HepG2 (cell line): Measurements from ENCODE around the gene TTK. TPM values are rescaled to one million over a fixed set of nuclear protein-coding genes. Genes with fewer than 3 reads are reported as not detected.

Source experiments
- ATAC-seq: fragments of 200-7000 bp; cut with Tn5 transposase; 3 replicates; pipeline ENCODE4 v1.9.1; 2020; ENCODE audit warnings: mild to moderate bottlenecking, moderate library complexity
- BruUV-seq: library from RNA; stranded (reverse); fragments of 400-500 nt; replicated peaks from 2 replicates; lab custom pipeline; 2021; lab: Mats Ljungman, UMichigan
- CTCF ChIA-PET: fragments of 300-600 bp; formaldehyde crosslinking; extraction: SDS; loops from one replicate; lab custom pipeline; 2021; ENCODE audit warnings: low total read pairs, inconsistent platforms, low intra/inter-chr PET ratio; lab: Yijun Ruan, JAX
- POLR2A ChIA-PET: fragments of 350-600 bp; sonication (Branson Sonifier 250); formaldehyde crosslinking; loops from one replicate; lab custom pipeline; 2020; ENCODE audit warnings: antibody characterized with exemption, inconsistent platforms; lab: Yijun Ruan, JAX
- DNase-seq: peaks from one replicate; pipeline ENCODE4 v3.0.0-alpha.2; 2015; ENCODE audit warnings: low spot score
- FAIRE-seq: peaks from 3 replicates; lab custom pipeline; 2011; peaks lifted over from hg19 to GRCh38; lab: Jason Lieb, UNC
- H2AFZ ChIP-seq: one replicate; pipeline ENCODE4 v1.6.1; 2011; ENCODE audit warnings: low read length, inconsistent platforms
- H3K27ac ChIP-seq: fragments of 300-600 bp; 3 replicates; pipeline ENCODE4 v1.8.0; 2011; ENCODE audit warnings: mixed run types, mild to moderate bottlenecking, mixed read lengths, low read length, inconsistent platforms; ENCODE audit not compliant: insufficient read depth; ENCODE audit errors: extremely low read length
- H3K27me3 ChIP-seq, 2 experiments: fragments of 200-600 bp in 1 of 2; 2 replicates in 1 of 2; 3 replicates in 1 of 2; pipeline versions ENCODE4 v1.6.0 to v1.8.0; 2011; ENCODE audit warnings: low read length in 2 of 2, mild to moderate bottlenecking in 2 of 2, moderate library complexity in 2 of 2, inconsistent platforms in 1 of 2; ENCODE audit not compliant: insufficient read depth in 2 of 2, control insufficient read depth in 1 of 2
- H3K36me3 ChIP-seq, 2 experiments: fragments of 200-600 bp in 1 of 2; replicated peaks in 1 of 2; 2 replicates in 1 of 2; 3 replicates in 1 of 2; pipeline versions ENCODE4 v1.5.1 to v1.8.0; 2011; ENCODE audit warnings: low read length in 2 of 2, inconsistent platforms in 1 of 2; ENCODE audit not compliant: insufficient read depth in 2 of 2, control insufficient read depth in 1 of 2
- H3K4me1 ChIP-seq: 2 replicates; pipeline ENCODE4 v1.5.1; 2012; ENCODE audit warnings: low read length, inconsistent platforms; ENCODE audit not compliant: insufficient read depth
- H3K4me2 ChIP-seq: 2 replicates; pipeline ENCODE4 v1.6.0; 2011; ENCODE audit warnings: low read depth, low read length, inconsistent platforms
- H3K4me3 ChIP-seq, 3 experiments: fragments of 200-600 bp in 1 of 3; sonication (generic), shearing (Covaris generic) in 1 of 3; replicated peaks in 1 of 3; 2 replicates each; pipeline ENCODE4 v1.5.1; 2011 to 2016; ENCODE audit warnings: low read length in 3 of 3, inconsistent platforms in 2 of 3, low read depth in 2 of 3, mild to moderate bottlenecking in 2 of 3, control low read depth in 1 of 3, mixed read lengths in 1 of 3; ENCODE audit not compliant: insufficient read depth in 1 of 3
- H3K79me2 ChIP-seq: one replicate; pipeline ENCODE4 v1.6.1; 2011; ENCODE audit warnings: low read length, inconsistent platforms; ENCODE audit not compliant: insufficient read depth
- H3K9ac ChIP-seq: 2 replicates; pipeline ENCODE4 v1.6.0; 2011; ENCODE audit warnings: mild to moderate bottlenecking, low read depth, low read length, inconsistent platforms; ENCODE audit not compliant: insufficient read depth
- H3K9me3 ChIP-seq: 2 replicates; pipeline ENCODE4 v1.5.1; 2012; ENCODE audit warnings: mild to moderate bottlenecking, low read length
- H4K20me1 ChIP-seq: 2 replicates; pipeline ENCODE4 v1.6.0; 2011; ENCODE audit warnings: inconsistent platforms, mild to moderate bottlenecking, low read length, moderate library complexity; ENCODE audit not compliant: insufficient read depth
- CCDC6 ChIP-seq: sonication (generic); formaldehyde crosslinking; IDR thresholded peaks from 2 replicates; pipeline ENCODE4 v1.8.1; 2022; ENCODE audit warnings: mild to moderate bottlenecking, missing genetic modification reagents, moderate library complexity
- IRF9 ChIP-seq: sonication (generic); formaldehyde crosslinking; IDR thresholded peaks from 2 replicates; pipeline ENCODE4 v1.8.0; 2022; ENCODE audit warnings: missing genetic modification reagents, mild to moderate bottlenecking, borderline replicate concordance
- RAD21 ChIP-seq: fragments of 450-650 bp; formaldehyde crosslinking; IDR thresholded peaks from 2 replicates; pipeline ENCODE4 v1.5.0; 2020; ENCODE audit warnings: mild to moderate bottlenecking
- SALL2 ChIP-seq: sonication (generic); formaldehyde crosslinking; IDR thresholded peaks from 2 replicates; pipeline ENCODE4 v1.8.1; 2023; ENCODE audit warnings: mild to moderate bottlenecking, missing genetic modification reagents, inconsistent platforms
- SP5 ChIP-seq: IDR thresholded peaks from 2 replicates; pipeline ENCODE4 v1.6.1; 2016; ENCODE audit warnings: low read depth, borderline replicate concordance
- THYN1 ChIP-seq: sonication (generic); formaldehyde crosslinking; IDR thresholded peaks from 2 replicates; pipeline ENCODE4 v1.8.1; 2023; ENCODE audit warnings: low read depth, mild to moderate bottlenecking, moderate library complexity, missing genetic modification reagents, borderline replicate concordance
- ZNF710 ChIP-seq: sonication (generic); formaldehyde crosslinking; IDR thresholded peaks from 2 replicates; pipeline ENCODE4 v1.5.0; 2020; ENCODE audit warnings: mild to moderate bottlenecking, missing genetic modification reagents, borderline replicate concordance
- WGBS: methylation state at CpG from one replicate; pipeline ENCODE4 v1.1.6; 2017; ENCODE audit warnings: low lambda C conversion rate; 5-methylcytosine and 5-hydroxymethylcytosine counted together
- in situ Hi-C: cut with HindIII; loops from 2 replicates; pipeline ENCODE4 v1.10.0; 2017; ENCODE audit warnings: low pct_unique_long_range_greater_than_20kb; ENCODE audit not compliant: extremely low pct_ligation_motif_present
- intact Hi-C: fragments of 100-400 bp; cut with micrococcal nuclease; formaldehyde crosslinking; loops from one replicate; pipeline ENCODE4 v1.10.0; 2022; ENCODE audit not compliant: unreplicated experiment
- polyA plus RNA-seq, 8 experiments: library from polyadenylated mRNA; depleted of rRNA in 3 of 8; stranded (reverse) in 7 of 8; unstranded in 1 of 8; fragments of >200 nt; fragmentation: Illumina TruSeq in 4 of 8; extraction: Trizol in 4 of 8; gene quantifications; 2 replicates each; pipeline versions ENCODE4 v1.2.1 to v1.2.3, GENCODE V29; 2011 to 2016; ENCODE audit warnings: low read depth in 4 of 8, missing spikeins in 1 of 8, mixed read lengths in 1 of 8; ENCODE audit not compliant: insufficient read depth in 1 of 8
- total RNA-seq, 5 experiments: library from RNA; depleted of rRNA; stranded (reverse); fragments of >200 nt; fragmentation: Illumina TruSeq; extraction: Trizol; gene quantifications; 2 replicates each; pipeline ENCODE4 v1.2.3, GENCODE V29; 2016; ENCODE audit warnings: low read depth in 1 of 5
- TF ChIP-seq, protein P1 (sequence below), 2 experiments: fragments of 450-650 bp in 1 of 2; sonication (generic) in 1 of 2; formaldehyde crosslinking in 1 of 2; IDR thresholded peaks; 2 replicates each; pipeline versions ENCODE4 v1.6.1 to v1.8.0; 2016 to 2022; ENCODE audit warnings: antibody characterized with exemption in 1 of 2, mild to moderate bottlenecking in 1 of 2, missing genetic modification reagents in 1 of 2

Gene TTK
- total and polyA plus RNA-seq, 2 of the 13 experiments (the other 11 are each of a cell fraction or from before 2014, with no cell fraction given): 8.6 to 33.2 TPM

GRCh38 chr6:80029470-80029869 is 25.0 kb downstream of the TTK start:
- CTCF ChIA-PET: no interaction called here
- no peak for FAIRE-seq
- Histone ChIP-seq H3K9ac (no peak overlapping the region), H3K4me3 (no peak overlapping the region), H3K79me2 (no peaks in the 10 kb centered on the region), H2AFZ (no peak overlapping the region), H3K4me2 (no peak overlapping the region), H4K20me1 (no peaks in the 10 kb centered on the region), H3K27ac (no peak overlapping the region), H3K9me3 (no peaks in the 10 kb centered on the region), H3K27me3 (no peaks in the 10 kb centered on the region), H3K36me3 (peaks cover 3 to 49% of the 10 kb centered on the region in 2 experiments; a peak in 4 of 5 replicates), H3K4me1 (no peaks in the 10 kb centered on the region)
- POLR2A ChIA-PET: no interaction called here
- intact Hi-C loops: no loop called here
- ATAC-seq: no peak
- no peak for DNase-seq
- in situ Hi-C loops: no loop called here
- whole genome bisulfite sequencing: 91% methylated on average over 3 of the region's 3 CpGs
- no TSS peak for BruUV-seq
- TF ChIP-seq SALL2 (CRISPR knock-in tag) (no peak), IRF9 (CRISPR knock-in tag) (no peak), SP5 (CRISPR knock-in tag) (no peak), ZNF710 (CRISPR knock-in tag) (no peak), CCDC6 (CRISPR knock-in tag) (no peak), RAD21 (CRISPR knock-in tag) (no peak), THYN1 (CRISPR knock-in tag) (no peak)
- TF ChIP-seq, protein P1, sequence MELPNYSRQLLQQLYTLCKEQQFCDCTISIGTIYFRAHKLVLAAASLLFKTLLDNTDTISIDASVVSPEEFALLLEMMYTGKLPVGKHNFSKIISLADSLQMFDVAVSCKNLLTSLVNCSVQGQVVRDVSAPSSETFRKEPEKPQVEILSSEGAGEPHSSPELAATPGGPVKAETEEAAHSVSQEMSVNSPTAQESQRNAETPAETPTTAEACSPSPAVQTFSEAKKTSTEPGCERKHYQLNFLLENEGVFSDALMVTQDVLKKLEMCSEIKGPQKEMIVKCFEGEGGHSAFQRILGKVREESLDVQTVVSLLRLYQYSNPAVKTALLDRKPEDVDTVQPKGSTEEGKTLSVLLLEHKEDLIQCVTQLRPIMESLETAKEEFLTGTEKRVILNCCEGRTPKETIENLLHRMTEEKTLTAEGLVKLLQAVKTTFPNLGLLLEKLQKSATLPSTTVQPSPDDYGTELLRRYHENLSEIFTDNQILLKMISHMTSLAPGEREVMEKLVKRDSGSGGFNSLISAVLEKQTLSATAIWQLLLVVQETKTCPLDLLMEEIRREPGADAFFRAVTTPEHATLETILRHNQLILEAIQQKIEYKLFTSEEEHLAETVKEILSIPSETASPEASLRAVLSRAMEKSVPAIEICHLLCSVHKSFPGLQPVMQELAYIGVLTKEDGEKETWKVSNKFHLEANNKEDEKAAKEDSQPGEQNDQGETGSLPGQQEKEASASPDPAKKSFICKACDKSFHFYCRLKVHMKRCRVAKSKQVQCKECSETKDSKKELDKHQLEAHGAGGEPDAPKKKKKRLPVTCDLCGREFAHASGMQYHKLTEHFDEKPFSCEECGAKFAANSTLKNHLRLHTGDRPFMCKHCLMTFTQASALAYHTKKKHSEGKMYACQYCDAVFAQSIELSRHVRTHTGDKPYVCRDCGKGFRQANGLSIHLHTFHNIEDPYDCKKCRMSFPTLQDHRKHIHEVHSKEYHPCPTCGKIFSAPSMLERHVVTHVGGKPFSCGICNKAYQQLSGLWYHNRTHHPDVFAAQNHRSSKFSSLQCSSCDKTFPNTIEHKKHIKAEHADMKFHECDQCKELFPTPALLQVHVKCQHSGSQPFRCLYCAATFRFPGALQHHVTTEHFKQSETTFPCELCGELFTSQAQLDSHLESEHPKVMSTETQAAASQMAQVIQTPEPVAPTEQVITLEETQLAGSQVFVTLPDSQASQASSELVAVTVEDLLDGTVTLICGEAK (IDR thresholded peaks at IDR 0.05): no peak
- TF ChIP-seq, protein P1 (CRISPR knock-in tag; IDR thresholded peaks at IDR 0.05): no peak
